ENCODE results near the gene CABP5. TPM values are rescaled to one million over a fixed set of nuclear protein-coding genes. Genes with fewer than 3 reads are reported as not detected.
"Not testable (repeated sequence)": the region's sequence is repeated elsewhere in the genome, so short reads cannot be mapped to it uniquely, and the experiment has no call there.

Gene CABP5
- total RNA-seq (2022) = not detected in 2 replicates
- percentile 9 among the genes with signal in this experiment for Bru-seq, nascent RNA
- BruChase-seq, experiment 1, labeled RNA remaining after a 2-hour chase = percentile 12 among the genes with signal in this experiment
- not detected for BruChase-seq, experiment 2, labeled RNA remaining after a 6-hour chase
- long read RNA-seq = 0 reads

- CTCF ChIA-PET = no interaction called here
- no peaks in the 10 kb centered on the region for H3K36me3 Mint-ChIP-seq (ENCODE audit: insufficient read depth, unreplicated experiment)
- no peaks in the 10 kb centered on the region for H3K4me1 Mint-ChIP-seq (ENCODE audit: low read depth, unreplicated experiment)
- peaks cover 32% of the 10 kb centered on the region for H3K27me3 Mint-ChIP-seq (ENCODE audit: insufficient read depth, unreplicated experiment)
- intact Hi-C loops (cut with micrococcal nuclease; ENCODE audit: unreplicated experiment) = no loop called here
- no peak within 1 kb of the TSS for H3K27ac Mint-ChIP-seq (ENCODE audit: unreplicated experiment)
- H3K9me3 ChIP-seq = no peaks in the 10 kb centered on the region
- H3K4me3 Mint-ChIP-seq (ENCODE audit: unreplicated experiment) = no peak within 1 kb of the TSS
- H3K27me3 ChIP-seq (replicated peaks; ENCODE audit: control insufficient read depth, insufficient read depth, low read length) = no peaks in the 10 kb centered on the region
- POLR2A ChIA-PET = no interaction called here
- H3K4me3 ChIP-seq (ENCODE audit: low read depth, low read length) = no peak within 1 kb of the TSS
- DNase-seq = no peak
- no peaks in the 10 kb centered on the region for H3K36me3 ChIP-seq (ENCODE audit: control insufficient read depth, insufficient read depth, low read length)
- H3K4me1 ChIP-seq = no peaks in the 10 kb centered on the region
- H3K9me3 Mint-ChIP-seq (ENCODE audit: unreplicated experiment) = peaks cover 9% of the 10 kb centered on the region
- TF ChIP-seq CTCF (IDR thresholded peaks at IDR 0.05; ENCODE audit: insufficient read depth in 1 of 2, low read depth in 1 of 2, low read length in 1 of 2, severe bottlenecking in 1 of 2, unreplicated experiment in 1 of 2) = no peak
- no TSS peak for BruUV-seq (replicated peaks)
These were observed at the start of gene CABP5 for GRCh38 chr19:48043675-48044258. CABP5 (minus strand) TSS chr19:48044079; CDS start chr19:48043922, 157 bp downstream.

- H3K27ac Mint-ChIP-seq (ENCODE audit: unreplicated experiment); H3K4me3 ChIP-seq (ENCODE audit: low read depth, low read length); DNase-seq; H3K9me3 ChIP-seq; BruUV-seq (replicated peaks); H3K4me1 ChIP-seq; H3K4me3 Mint-ChIP-seq (ENCODE audit: unreplicated experiment); H3K36me3 Mint-ChIP-seq (ENCODE audit: insufficient read depth, unreplicated experiment); H3K9me3 Mint-ChIP-seq (ENCODE audit: unreplicated experiment); POLR2A ChIA-PET; H3K36me3 ChIP-seq (ENCODE audit: control insufficient read depth, insufficient read depth, low read length); intact Hi-C loops (cut with micrococcal nuclease; ENCODE audit: unreplicated experiment); CTCF ChIA-PET; H3K4me1 Mint-ChIP-seq (ENCODE audit: low read depth, unreplicated experiment); H3K27me3 ChIP-seq (replicated peaks; ENCODE audit: control insufficient read depth, insufficient read depth, low read length): not testable (repeated sequence)
- peaks cover 12% of the 10 kb centered on the region for H3K27me3 Mint-ChIP-seq (ENCODE audit: insufficient read depth, unreplicated experiment)
These were observed 47.3 kb upstream of the CABP5 start for GRCh38 chr19:48091111-48091718.

- H3K4me3 Mint-ChIP-seq (ENCODE audit: unreplicated experiment) = no peak overlapping the region
- no TSS peak for BruUV-seq (replicated peaks)
- Histone ChIP-seq H3K27me3 (replicated peaks; ENCODE audit: control insufficient read depth, insufficient read depth, low read length) (no peaks in the 10 kb centered on the region; the same call in 1 of the 2 replicates), H3K9me3 (no peaks in the 10 kb centered on the region; the same call in 1 of the 2 replicates), H3K4me1 (no peaks in the 10 kb centered on the region), H3K36me3 (ENCODE audit: control insufficient read depth, insufficient read depth, low read length) (no peaks in the 10 kb centered on the region), H3K4me3 (ENCODE audit: low read depth, low read length) (no peak overlapping the region)
- intact Hi-C loops (cut with micrococcal nuclease; ENCODE audit: unreplicated experiment) = no loop called here
- peaks cover 8% of the 10 kb centered on the region for H3K27me3 Mint-ChIP-seq (ENCODE audit: insufficient read depth, unreplicated experiment)
- no peak for DNase-seq
- no peak for TF ChIP-seq CTCF (IDR thresholded peaks at IDR 0.05; ENCODE audit: insufficient read depth in 1 of 2, low read depth in 1 of 2, low read length in 1 of 2, severe bottlenecking in 1 of 2, unreplicated experiment in 1 of 2)
- no peak overlapping the region for H3K27ac Mint-ChIP-seq (ENCODE audit: unreplicated experiment)
- peaks cover 6% of the 10 kb centered on the region for H3K9me3 Mint-ChIP-seq (ENCODE audit: unreplicated experiment)
- POLR2A ChIA-PET = no interaction called here
- H3K36me3 Mint-ChIP-seq (ENCODE audit: insufficient read depth, unreplicated experiment) = no peaks in the 10 kb centered on the region
- no peaks in the 10 kb centered on the region for H3K4me1 Mint-ChIP-seq (ENCODE audit: low read depth, unreplicated experiment)
- CTCF ChIA-PET = no interaction called here
These were observed 46.5 kb upstream of the CABP5 start for GRCh38 chr19:48090281-48090802.

- H3K36me3 ChIP-seq (ENCODE audit: control insufficient read depth, insufficient read depth, low read length); BruUV-seq (replicated peaks); H3K9me3 ChIP-seq; H3K4me3 ChIP-seq (ENCODE audit: low read depth, low read length); H3K27me3 Mint-ChIP-seq (ENCODE audit: insufficient read depth, unreplicated experiment); H3K4me3 Mint-ChIP-seq (ENCODE audit: unreplicated experiment); CTCF ChIA-PET; H3K4me1 ChIP-seq; DNase-seq; POLR2A ChIA-PET; intact Hi-C loops (cut with micrococcal nuclease; ENCODE audit: unreplicated experiment); H3K27ac Mint-ChIP-seq (ENCODE audit: unreplicated experiment); H3K4me1 Mint-ChIP-seq (ENCODE audit: low read depth, unreplicated experiment); H3K27me3 ChIP-seq (replicated peaks; ENCODE audit: control insufficient read depth, insufficient read depth, low read length); H3K36me3 Mint-ChIP-seq (ENCODE audit: insufficient read depth, unreplicated experiment); H3K9me3 Mint-ChIP-seq (ENCODE audit: unreplicated experiment): not testable (repeated sequence)
These were observed 45.1 kb upstream of the CABP5 start for GRCh38 chr19:48088991-48089390.

All from Caco-2 (cell line).